ENCODE results near the gene ATG101.
A peak's percentile ranks its signal among the peaks of the same experiment; 100 is the strongest.

The ATG101 gene

DNA sequence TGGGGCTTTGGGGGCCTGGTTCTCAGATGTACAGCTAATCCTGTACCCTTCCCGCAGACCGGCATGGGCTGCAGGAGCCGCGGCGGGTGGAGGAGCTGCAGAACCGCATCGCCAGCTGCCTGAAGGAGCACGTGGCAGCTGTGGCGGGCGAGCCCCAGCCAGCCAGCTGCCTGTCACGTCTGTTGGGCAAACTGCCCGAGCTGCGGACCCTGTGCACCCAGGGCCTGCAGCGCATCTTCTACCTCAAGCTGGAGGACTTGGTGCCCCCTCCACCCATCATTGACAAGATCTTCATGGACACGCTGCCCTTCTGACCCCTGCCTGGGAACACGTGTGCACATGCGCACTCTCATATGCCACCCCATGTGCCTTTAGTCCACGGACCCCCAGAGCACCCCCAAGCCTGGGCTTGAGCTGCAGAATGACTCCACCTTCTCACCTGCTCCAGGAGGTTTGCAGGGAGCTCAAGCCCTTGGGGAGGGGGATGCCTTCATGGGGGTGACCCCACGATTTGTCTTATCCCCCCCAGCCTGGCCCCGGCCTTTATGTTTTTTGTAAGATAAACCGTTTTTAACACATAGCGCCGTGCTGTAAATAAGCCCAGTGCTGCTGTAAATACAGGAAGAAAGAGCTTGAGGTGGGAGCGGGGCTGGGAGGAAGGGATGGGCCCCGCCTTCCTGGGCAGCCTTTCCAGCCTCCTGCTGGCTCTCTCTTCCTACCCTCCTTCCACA is 11.0 kb upstream of the ATG101 start:
- no peak overlapping the region for H3K4me3 ChIP-seq (ENCODE audit: control insufficient read depth, low read depth, low read length)
- DNase-seq (ENCODE audit: low read depth), result no peak
- TF ChIP-seq, protein P1, sequence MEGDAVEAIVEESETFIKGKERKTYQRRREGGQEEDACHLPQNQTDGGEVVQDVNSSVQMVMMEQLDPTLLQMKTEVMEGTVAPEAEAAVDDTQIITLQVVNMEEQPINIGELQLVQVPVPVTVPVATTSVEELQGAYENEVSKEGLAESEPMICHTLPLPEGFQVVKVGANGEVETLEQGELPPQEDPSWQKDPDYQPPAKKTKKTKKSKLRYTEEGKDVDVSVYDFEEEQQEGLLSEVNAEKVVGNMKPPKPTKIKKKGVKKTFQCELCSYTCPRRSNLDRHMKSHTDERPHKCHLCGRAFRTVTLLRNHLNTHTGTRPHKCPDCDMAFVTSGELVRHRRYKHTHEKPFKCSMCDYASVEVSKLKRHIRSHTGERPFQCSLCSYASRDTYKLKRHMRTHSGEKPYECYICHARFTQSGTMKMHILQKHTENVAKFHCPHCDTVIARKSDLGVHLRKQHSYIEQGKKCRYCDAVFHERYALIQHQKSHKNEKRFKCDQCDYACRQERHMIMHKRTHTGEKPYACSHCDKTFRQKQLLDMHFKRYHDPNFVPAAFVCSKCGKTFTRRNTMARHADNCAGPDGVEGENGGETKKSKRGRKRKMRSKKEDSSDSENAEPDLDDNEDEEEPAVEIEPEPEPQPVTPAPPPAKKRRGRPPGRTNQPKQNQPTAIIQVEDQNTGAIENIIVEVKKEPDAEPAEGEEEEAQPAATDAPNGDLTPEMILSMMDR (conservative IDR thresholded peaks at IDR 0.05; ENCODE audit: control insufficient read depth, insufficient read depth, low read depth, low read length), result no peak

DNA sequence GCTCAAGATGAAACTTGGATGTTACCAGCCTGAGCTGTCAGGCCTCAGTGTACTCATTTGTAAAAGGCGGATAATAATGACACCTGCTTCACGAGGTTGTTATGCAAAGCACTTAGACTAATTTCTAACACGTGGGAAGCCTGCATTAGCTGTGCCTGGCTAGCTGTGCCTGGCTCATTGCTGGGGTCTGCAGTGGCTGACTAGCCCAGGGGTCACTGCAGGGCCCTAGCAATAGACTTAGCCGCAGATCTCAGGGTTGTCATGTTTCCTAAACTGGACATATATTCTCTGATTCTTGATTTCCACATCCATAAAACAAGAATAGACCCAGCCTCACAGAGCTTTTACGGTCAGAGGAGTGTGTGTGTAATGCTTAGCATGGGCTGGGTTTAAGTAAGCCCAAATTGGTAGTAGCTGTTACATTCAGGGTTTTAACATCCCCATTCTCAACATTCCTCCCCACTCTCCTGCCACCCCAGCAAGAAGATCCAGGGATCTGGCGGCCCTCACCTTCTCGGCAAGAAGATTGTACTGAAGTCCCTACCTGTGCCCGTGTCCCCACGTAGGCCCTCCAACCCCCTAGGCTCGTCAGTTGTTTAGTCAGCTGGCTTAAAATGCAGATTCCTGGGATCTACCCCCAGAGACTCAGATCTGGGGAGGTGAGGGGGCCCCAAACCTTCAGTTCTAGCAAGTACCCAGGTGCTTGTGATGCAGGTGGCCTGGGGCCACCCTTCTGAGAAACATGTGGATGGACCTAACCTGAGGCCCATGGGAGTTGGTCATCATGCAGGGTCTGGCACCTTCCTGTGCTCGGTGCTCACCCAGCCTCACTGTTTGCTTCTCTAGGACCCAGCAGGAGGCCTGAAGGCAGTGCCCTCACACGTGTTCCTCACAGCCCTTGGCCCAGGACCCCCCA is 9.9 kb upstream of the ATG101 start:
- no peak overlapping the region for H3K4me3 ChIP-seq (ENCODE audit: control insufficient read depth, low read depth, low read length)
- TF ChIP-seq, protein P1 (conservative IDR thresholded peaks at IDR 0.05; ENCODE audit: control insufficient read depth, insufficient read depth, low read depth, low read length), result no peak
- DNase-seq (ENCODE audit: low read depth), result peak; percentile 63

DNA sequence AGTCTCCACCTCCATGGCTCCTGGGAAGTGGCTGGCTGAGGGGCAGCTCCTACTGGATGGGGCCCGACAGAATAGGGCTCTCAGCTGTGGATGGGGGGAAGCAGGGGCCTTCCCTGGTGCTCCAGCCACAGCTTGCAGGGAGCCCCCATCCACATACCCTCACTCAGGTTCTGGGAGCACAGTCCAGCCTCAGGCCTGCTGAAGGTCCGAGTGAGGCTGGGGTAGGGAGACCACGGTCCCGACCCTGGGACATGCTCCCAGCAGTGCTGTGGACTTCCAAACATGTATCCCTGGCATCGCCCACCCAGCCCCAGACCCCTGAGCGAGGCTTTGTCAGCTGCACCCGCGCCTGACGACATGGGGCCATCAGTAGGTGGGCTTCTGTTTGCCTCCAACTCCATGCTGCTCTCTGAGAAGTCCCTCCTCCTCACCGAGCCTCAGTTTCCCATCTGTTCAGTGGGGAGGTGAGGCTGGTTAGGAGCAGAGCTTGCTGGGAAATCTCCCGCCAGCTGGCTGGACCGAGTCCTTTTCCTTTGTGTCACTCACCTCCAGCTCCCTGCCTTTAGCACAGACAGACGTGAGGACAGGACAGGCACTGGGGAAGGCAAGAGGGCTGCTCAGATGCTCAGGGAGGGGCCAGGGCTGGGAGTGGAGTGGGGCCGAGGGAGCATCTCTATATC is 9.1 kb upstream of the ATG101 start:
- DNase-seq (ENCODE audit: low read depth), result no peak
- TF ChIP-seq, protein P1 (conservative IDR thresholded peaks at IDR 0.05; ENCODE audit: control insufficient read depth, insufficient read depth, low read depth, low read length), result no peak

DNA sequence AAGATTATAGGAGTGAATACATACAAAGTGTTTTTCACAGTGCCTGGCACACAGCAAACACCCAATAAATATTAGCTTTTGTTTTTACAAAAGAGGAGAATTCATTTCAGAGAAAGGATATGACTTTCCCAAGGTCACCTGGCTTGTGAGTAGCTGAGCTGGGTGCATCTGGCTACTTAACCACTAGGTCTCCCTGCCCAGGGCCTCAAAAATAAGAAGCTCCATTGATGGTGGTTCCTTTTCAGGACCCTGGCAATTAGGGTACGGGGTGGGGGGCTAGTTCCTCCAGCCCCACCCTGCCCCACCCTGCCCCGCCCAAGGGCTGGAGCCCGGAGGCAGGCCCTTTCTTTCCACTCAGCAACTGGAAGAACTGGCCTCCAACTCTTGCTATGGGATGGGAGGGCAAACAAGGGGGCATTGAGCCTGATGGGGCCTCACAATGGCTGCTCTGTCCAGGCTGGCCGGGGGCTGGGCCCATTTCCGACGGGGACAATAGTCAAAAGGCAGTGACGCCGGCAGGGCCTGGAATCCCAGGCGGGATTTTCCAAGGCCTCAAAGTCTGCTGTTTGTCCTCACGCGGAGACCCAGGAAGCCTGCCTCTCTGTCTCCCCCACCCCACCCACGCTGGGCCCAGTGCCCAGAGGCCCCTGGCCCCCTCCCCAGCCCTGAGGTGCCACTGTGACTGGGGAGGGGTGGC is 8.2 kb upstream of the ATG101 start:
- TF ChIP-seq, protein P1 (conservative IDR thresholded peaks at IDR 0.05; ENCODE audit: control insufficient read depth, insufficient read depth, low read depth, low read length), result no peak
- DNase-seq (ENCODE audit: low read depth), result no peak
- H3K4me3 ChIP-seq (ENCODE audit: control insufficient read depth, low read depth, low read length), result no peak overlapping the region

More for the DNA sequence above, 9.1 kb upstream of the ATG101 start:
- no peak overlapping the region for H3K4me3 ChIP-seq (ENCODE audit: control insufficient read depth, low read depth, low read length)

DNA sequence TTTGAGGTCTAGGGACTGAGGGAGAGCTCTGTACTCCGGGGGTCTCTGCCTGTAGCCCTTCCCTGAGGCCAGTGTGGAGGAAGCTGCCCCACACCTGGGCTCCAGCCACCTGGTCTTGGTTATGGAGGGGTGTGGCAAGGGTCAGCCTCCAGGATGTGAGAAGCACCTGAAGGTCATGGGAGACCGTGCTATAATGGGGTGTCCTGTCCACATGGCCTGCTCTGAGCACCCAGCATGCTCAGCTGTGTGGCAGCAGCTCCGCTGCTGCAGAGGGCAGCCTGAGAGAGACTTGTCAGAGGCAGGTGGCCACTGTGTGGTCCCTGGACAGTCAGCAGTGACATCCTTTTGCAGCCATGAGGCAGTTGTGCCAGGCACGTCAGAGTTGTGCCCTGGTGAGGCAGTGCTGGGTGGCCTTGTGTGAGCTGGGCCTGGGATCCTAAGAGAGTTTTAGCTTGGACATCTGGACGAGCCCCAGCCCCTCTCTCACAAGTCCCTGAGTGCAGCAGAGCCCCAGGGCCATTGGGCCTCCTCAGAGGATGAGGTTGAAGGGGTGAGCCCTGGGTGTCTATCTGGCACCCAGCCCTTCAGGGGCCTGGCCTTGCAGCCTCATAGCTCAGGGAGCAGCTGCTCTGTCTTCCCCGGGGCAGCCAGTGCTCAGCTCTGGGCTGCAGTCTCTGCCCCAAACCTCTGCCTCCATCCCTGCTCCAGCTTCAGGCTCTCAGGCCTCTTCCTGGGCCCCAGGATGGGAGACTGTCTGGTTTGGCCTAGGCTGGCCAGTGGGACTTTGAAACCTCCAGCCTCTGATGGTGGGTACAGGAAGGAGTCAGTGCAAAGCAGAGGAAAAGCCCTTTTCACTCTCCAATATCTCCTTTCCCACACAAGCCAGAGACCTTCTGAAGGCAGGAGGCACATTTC is 7.4 kb upstream of the ATG101 start:
- H3K4me3 ChIP-seq (ENCODE audit: control insufficient read depth, low read depth, low read length), result no peak overlapping the region
- TF ChIP-seq, protein P1 (conservative IDR thresholded peaks at IDR 0.05; ENCODE audit: control insufficient read depth, insufficient read depth, low read depth, low read length), result no peak
- DNase-seq (ENCODE audit: low read depth), result no peak

Data from fibroblast of mammary gland (primary cell).